Measurements from ENCODE around the gene CLIC3. TPM values are rescaled to one million over a fixed set of nuclear protein-coding genes. Genes with fewer than 3 reads are reported as not detected.
"Not testable (repeated sequence)": the region's sequence is repeated elsewhere in the genome, so short reads cannot be mapped to it uniquely, and the experiment has no call there.

Gene CLIC3
- total RNA-seq, 1 donor from 2014 or later: not detected

DNA sequence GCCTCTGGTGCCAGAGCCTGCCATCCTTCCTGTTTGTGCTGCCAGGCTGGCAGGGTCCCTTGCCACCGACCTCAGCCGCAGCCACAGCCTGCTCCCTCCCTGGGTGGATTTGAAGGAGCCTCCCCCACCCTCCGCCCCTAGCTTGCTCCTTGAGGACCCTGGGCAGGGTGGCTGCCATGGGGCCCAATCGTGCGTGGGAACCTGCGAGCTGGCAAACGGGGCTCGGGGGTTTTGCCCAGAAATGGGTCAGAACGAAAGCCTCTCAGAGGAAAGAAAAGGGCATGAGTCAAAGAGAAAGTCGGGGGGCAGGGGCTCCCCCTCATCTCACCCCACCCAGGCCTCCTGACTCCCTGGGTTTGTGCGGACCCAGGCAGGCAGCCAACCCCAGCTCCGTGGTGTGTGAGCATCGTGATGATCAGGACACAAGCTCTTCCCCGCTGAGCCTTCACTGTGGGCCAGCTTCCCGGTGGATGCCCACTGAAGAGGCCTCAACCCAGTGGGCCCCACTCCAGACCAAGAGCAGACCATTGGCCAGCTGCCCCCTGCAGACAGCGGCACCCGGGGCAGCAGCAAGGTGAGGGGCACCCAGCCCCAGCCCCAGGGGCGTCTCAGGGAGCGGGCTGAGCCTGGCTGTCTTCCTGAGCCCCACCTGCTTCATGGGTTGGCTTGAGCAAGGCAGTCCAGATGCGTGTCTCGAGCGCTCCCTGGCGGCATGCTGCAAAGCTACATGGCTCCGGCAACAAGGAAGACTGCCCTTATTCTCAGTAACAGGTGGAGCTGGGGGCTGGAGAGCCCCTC is 38.5 kb upstream of the CLIC3 start:
- H3K4me1 Mint-ChIP-seq: peaks cover 49% of the 10 kb centered on the region
- DNase-seq (peak; percentile 82), ATAC-seq (ENCODE audit: low read depth) (peak; percentile 65)
- no peak for TF ChIP-seq CTCF (IDR thresholded peaks at IDR 0.05)
- H3K4me3 Mint-ChIP-seq: peak overlapping the region; percentile 67
- intact Hi-C loops (cut with micrococcal nuclease): loop anchor here (1.0 kb wide), 5 partner anchors 31 to 248 kb away; partner anchors contain the start of gene AJM1
- H3K27me3 Mint-ChIP-seq: no peaks in the 10 kb centered on the region
- no peaks in the 10 kb centered on the region for H3K36me3 Mint-ChIP-seq (ENCODE audit: low read depth)
- POLR2A ChIA-PET: interaction anchor here (0.5 to 2.6 kb wide), 23 partner anchors 8 to 483 kb away, joined by 3 to 12 read pairs (median 4); partner anchors contain the start of genes AJM1, NPDC1, RABL6 and TMEM141
- CTCF ChIA-PET: interaction anchor here (0.7 to 4.3 kb wide), 32 partner anchors 8 to 277 kb away, joined by 3 to 58 read pairs (median 5); partner anchors contain the start of genes AJM1, C8G, CLIC3 and FBXW5
- H3K9me3 Mint-ChIP-seq: no peaks in the 10 kb centered on the region
- peak overlapping the region; percentile 75 for H3K27ac Mint-ChIP-seq

GRCh38 chr9:137034039-137034708 is 37.8 kb upstream of the CLIC3 start:
- H3K4me1 Mint-ChIP-seq: peaks cover 56% of the 10 kb centered on the region
- ChIA-PET POLR2A (interaction anchor here (0.5 to 2.6 kb wide), 19 partner anchors 12 to 796 kb away, joined by 3 to 12 read pairs (median 4); partner anchors contain the start of genes AJM1, MAN1B1, NPDC1 and RABL6), CTCF (interaction anchor here (0.8 to 4.3 kb wide), 21 partner anchors 8 to 276 kb away, joined by 3 to 58 read pairs (median 7); partner anchors contain the start of genes AJM1, C8G, CLIC3 and FBXW5)
- H3K27me3 Mint-ChIP-seq: no peaks in the 10 kb centered on the region
- H3K36me3 Mint-ChIP-seq (ENCODE audit: low read depth): no peaks in the 10 kb centered on the region
- peak overlapping the region; percentile 88 for H3K27ac Mint-ChIP-seq
- intact Hi-C loops (cut with micrococcal nuclease): loop anchor here (1.0 kb wide), 1 partner anchor 34 kb away; no protein-coding TSS in a partner anchor
- no peak for TF ChIP-seq CTCF (IDR thresholded peaks at IDR 0.05)
- peak overlapping the region; percentile 80 for H3K4me3 Mint-ChIP-seq
- DNase-seq (no peak), ATAC-seq (ENCODE audit: low read depth) (no peak)
- no peaks in the 10 kb centered on the region for H3K9me3 Mint-ChIP-seq

GRCh38 chr9:137033481-137033880 is 37.1 kb upstream of the CLIC3 start:
- peak overlapping the region; percentile 88 for H3K27ac Mint-ChIP-seq
- H3K27me3 Mint-ChIP-seq; H3K9me3 Mint-ChIP-seq; H3K36me3 Mint-ChIP-seq (ENCODE audit: low read depth); DNase-seq; ATAC-seq (ENCODE audit: low read depth); intact Hi-C loops (cut with micrococcal nuclease): not testable (repeated sequence)
- H3K4me1 Mint-ChIP-seq: peaks cover 62% of the 10 kb centered on the region
- ChIA-PET CTCF (interaction anchor here (2.7 to 4.3 kb wide), 2 partner anchors 190 to 246 kb away, joined by 21 to 58 read pairs; partner anchors contain the start of genes AJM1 and TMEM141), POLR2A (interaction anchor here (0.6 to 2.6 kb wide), 3 partner anchors 53 to 795 kb away, joined by 3 to 12 read pairs (median 3); partner anchors contain the start of genes AJM1 and MAN1B1)
- peak overlapping the region; percentile 80 for H3K4me3 Mint-ChIP-seq

GRCh38 chr9:137032858-137033257 is 36.5 kb upstream of the CLIC3 start:
- Mint-ChIP-seq H3K27me3 (no peaks in the 10 kb centered on the region), H3K4me3 (peak overlapping the region; percentile 80), H3K27ac (peak overlapping the region; percentile 88), H3K9me3 (no peaks in the 10 kb centered on the region), H3K4me1 (peaks cover 62% of the 10 kb centered on the region), H3K36me3 (ENCODE audit: low read depth) (no peaks in the 10 kb centered on the region)
- ChIA-PET POLR2A (interaction anchor here (0.5 to 0.6 kb wide), 2 partner anchors 225 to 305 kb away, joined by 3 read pairs; partner anchors contain the start of gene RABL6), CTCF (interaction anchor here (0.8 to 1.6 kb wide), 5 partner anchors 14 to 247 kb away, joined by 3 to 4 read pairs (median 3); partner anchors contain the start of gene SAPCD2)
- intact Hi-C loops (cut with micrococcal nuclease): no loop called here
- ATAC-seq (ENCODE audit: low read depth): no peak
- no peak for TF ChIP-seq CTCF (IDR thresholded peaks at IDR 0.05)
- no peak for DNase-seq

DNA sequence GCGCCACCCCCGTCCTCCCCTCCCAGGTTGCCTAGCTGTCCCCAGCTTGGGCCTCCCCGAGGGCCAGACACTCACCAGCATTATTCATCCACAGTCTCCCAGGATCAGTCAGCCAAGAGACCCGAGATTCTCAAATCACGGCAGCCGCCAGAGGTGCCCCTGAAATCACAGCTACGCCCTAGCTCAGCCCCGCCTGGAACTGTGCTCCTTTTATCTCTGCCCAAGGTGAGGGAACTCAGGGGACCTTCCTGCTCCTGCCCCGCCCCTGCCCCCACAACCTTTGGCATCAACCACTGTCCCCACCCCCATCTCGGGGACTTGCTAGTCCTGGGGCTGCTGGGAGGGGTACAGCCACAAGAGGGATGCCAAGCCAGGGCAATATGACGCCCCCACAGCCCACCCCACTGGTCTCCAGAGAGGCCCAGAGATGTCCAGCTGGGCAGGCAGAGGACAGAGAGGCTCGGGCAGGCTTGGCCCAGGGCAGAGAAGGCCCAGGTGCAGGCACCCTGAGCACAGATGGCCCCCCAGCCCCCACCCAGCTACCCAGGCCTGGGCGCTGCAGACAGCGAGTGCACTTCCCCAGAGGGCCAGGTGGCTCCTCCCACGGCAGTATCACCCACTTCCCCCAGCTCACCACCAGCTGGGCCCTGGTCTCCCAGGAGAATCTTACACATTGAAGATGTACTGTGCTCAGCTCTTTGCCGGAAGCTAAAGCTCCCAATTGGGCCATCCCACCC is 35.7 kb upstream of the CLIC3 start, which contains the start of gene FUT7:
TSS of gene FUT7 (minus strand) at position 185 of the 737 bp plus-strand sequence. CDS start at position 88, 97 bp downstream.
- ChIA-PET CTCF (interaction anchor here (0.7 to 1.6 kb wide), 7 partner anchors 15 to 274 kb away, joined by 3 to 4 read pairs (median 3); partner anchors contain the start of genes LCN8 and SAPCD2), POLR2A (interaction anchor here (0.5 to 1.4 kb wide), 12 partner anchors 14 to 304 kb away, joined by 3 to 8 read pairs (median 3); partner anchors contain the start of genes MAN1B1, NPDC1, RABL6 and SAPCD2)
- TF ChIP-seq CTCF (IDR thresholded peaks at IDR 0.05): no peak
- ATAC-seq (ENCODE audit: low read depth) (peak; percentile 56), DNase-seq (peak; percentile 62)
- no peaks in the 10 kb centered on the region for H3K27me3 Mint-ChIP-seq
- no peaks in the 10 kb centered on the region for H3K9me3 Mint-ChIP-seq
- H3K4me1 Mint-ChIP-seq: peaks cover 65% of the 10 kb centered on the region
- H3K36me3 Mint-ChIP-seq (ENCODE audit: low read depth): no peaks in the 10 kb centered on the region
- peak within 1 kb of the TSS; percentile 89 for H3K27ac Mint-ChIP-seq
- peak within 1 kb of the TSS; percentile 80 for H3K4me3 Mint-ChIP-seq
- intact Hi-C loops (cut with micrococcal nuclease): no loop called here

All from activated B cell treated with CpG ODN at 0.5 μM for 24 hours (primary cell).